SK-N-SH (cell line): ENCODE results near the gene TAF5. TPM values are rescaled to one million over a fixed set of nuclear protein-coding genes. Genes with fewer than 3 reads are reported as not detected.

Experiments used
- CTCF ChIA-PET: fragments of 300-600, 350-600 bp; formaldehyde crosslinking; extraction: SDS; loops from one replicate; lab custom pipeline; 2021; lab: Yijun Ruan, JAX
- POLR2A ChIA-PET: fragments of 350-600 bp; sonication (Branson Sonifier 250); formaldehyde crosslinking; extraction: SDS; loops from one replicate; lab custom pipeline; 2020; ENCODE audit warnings: antibody characterized with exemption, inconsistent platforms; lab: Yijun Ruan, JAX
- DNase-seq: peaks from one replicate; pipeline ENCODE4 v3.0.0; 2012
- H2AFZ ChIP-seq: fragments of 200-600 bp; sonication (generic); 2 replicates; pipeline ENCODE4 v1.8.1; 2016; ENCODE audit warnings: antibody characterized with exemption, mild to moderate bottlenecking, low read depth
- H3F3A ChIP-seq: fragments of 200-600 bp; sonication (generic); replicated peaks from 2 replicates; pipeline ENCODE3; 2016; ENCODE audit warnings: antibody characterized with exemption, mild to moderate bottlenecking; ENCODE audit not compliant: insufficient read depth
- H3K27ac ChIP-seq, 2 experiments: fragments of 200-500 bp in 1 of 2; fragments of 200-600 bp in 1 of 2; sonication (Bioruptor generic) in 1 of 2; sonication (generic), shearing (Covaris generic) in 1 of 2; 2 replicates each; pipeline versions ENCODE4 v1.5.1 to v1.6.1; 2014 to 2016; ENCODE audit warnings: low read depth in 2 of 2, inconsistent platforms in 1 of 2, low read length in 1 of 2, mild to moderate bottlenecking in 1 of 2, mixed read lengths in 1 of 2
- H3K27me3 ChIP-seq: fragments of 200-600 bp; sonication (generic), shearing (Covaris generic); 2 replicates; pipeline ENCODE4 v1.6.1; 2016; ENCODE audit warnings: mixed run types; ENCODE audit not compliant: insufficient read depth
- H3K36me3 ChIP-seq, 2 experiments: fragments of 200-500 bp in 1 of 2; fragments of 200-600 bp in 1 of 2; sonication (Bioruptor generic) in 1 of 2; sonication (generic) in 1 of 2; replicated peaks in 1 of 2; 2 replicates each; pipeline versions ENCODE3 to v1.5.1; 2014 to 2016; ENCODE audit warnings: low read length in 1 of 2, mild to moderate bottlenecking in 1 of 2; ENCODE audit not compliant: insufficient read depth in 2 of 2, control insufficient read depth in 1 of 2
- H3K4me1 ChIP-seq, 2 experiments: fragments of 200-500 bp in 1 of 2; fragments of 200-600 bp in 1 of 2; sonication (Bioruptor generic) in 1 of 2; sonication (generic), shearing (Covaris generic) in 1 of 2; 2 replicates each; pipeline versions ENCODE4 v1.5.1 to v1.6.1; 2014 to 2016; ENCODE audit warnings: low read depth in 1 of 2, low read length in 1 of 2, mixed run types in 1 of 2; ENCODE audit not compliant: insufficient read depth in 2 of 2, control insufficient read depth in 1 of 2
- H3K4me2 ChIP-seq: fragments of 200-600 bp; sonication (generic), shearing (Covaris generic); 2 replicates; pipeline ENCODE4 v1.6.1; 2017; ENCODE audit warnings: mixed run types
- H3K4me3 ChIP-seq, 2 experiments: fragments of 200-500 bp in 1 of 2; fragments of 200-600 bp in 1 of 2; sonication (Bioruptor generic) in 1 of 2; sonication (generic), shearing (Covaris generic) in 1 of 2; 2 replicates each; pipeline versions ENCODE4 v1.5.1 to v1.8.1; 2014 to 2016; ENCODE audit warnings: low read depth in 2 of 2, inconsistent platforms in 1 of 2, low read length in 1 of 2, mild to moderate bottlenecking in 1 of 2, mixed read lengths in 1 of 2, moderate library complexity in 1 of 2
- H3K79me2 ChIP-seq: fragments of 200-600 bp; sonication (generic); 2 replicates; pipeline ENCODE4 v1.8.1; 2017; ENCODE audit warnings: mild to moderate bottlenecking; ENCODE audit not compliant: insufficient read depth
- H3K9ac ChIP-seq: fragments of 200-600 bp; sonication (generic); 2 replicates; pipeline ENCODE4 v1.6.1; 2017; ENCODE audit warnings: mixed run types
- H3K9me2 ChIP-seq: fragments of 200-600 bp; sonication (generic); 2 replicates; pipeline ENCODE4 v1.6.1; 2017; ENCODE audit warnings: mixed run types
- H3K9me3 ChIP-seq: fragments of 200-600 bp; sonication (generic); 2 replicates; pipeline ENCODE4 v1.6.1; 2017; ENCODE audit warnings: mixed run types, mild to moderate bottlenecking, moderate library complexity
- H4K20me1 ChIP-seq: fragments of 200-600 bp; sonication (generic); 2 replicates; pipeline ENCODE4 v1.6.1; 2017; ENCODE audit warnings: mild to moderate bottlenecking, mixed run types; ENCODE audit not compliant: insufficient read depth
- CHD2 ChIP-seq: fragments of 150-350 bp; IDR thresholded peaks from 2 replicates; pipeline ENCODE4 v1.6.1; 2018; ENCODE audit warnings: low read length; ENCODE audit not compliant: partially characterized antibody
- ELF1 ChIP-seq: IDR thresholded peaks from 2 replicates; pipeline ENCODE4 v1.4.0; 2012
- EP300 ChIP-seq, 2 experiments: IDR thresholded peaks; 2 replicates each; pipeline versions ENCODE4 v1.4.0 to v1.6.1; 2012; ENCODE audit warnings: borderline replicate concordance in 1 of 2, low read depth in 1 of 2, low read length in 1 of 2
- GABPA ChIP-seq: IDR thresholded peaks from 2 replicates; pipeline ENCODE4 v1.4.0; 2012; ENCODE audit warnings: low read depth, mild to moderate bottlenecking
- PBX3 ChIP-seq: IDR thresholded peaks from 2 replicates; pipeline ENCODE4; 2012
- POLR2AphosphoS5 ChIP-seq: IDR thresholded peaks from 2 replicates; pipeline ENCODE4 v1.6.1; 2012; ENCODE audit warnings: low read depth, low read length
- RAD21 ChIP-seq: IDR thresholded peaks from 2 replicates; pipeline ENCODE4 v1.6.1; 2012; ENCODE audit warnings: mild to moderate bottlenecking, low read length
- RXRA ChIP-seq: IDR thresholded peaks from 2 replicates; pipeline ENCODE4 v1.4.0; 2012; ENCODE audit warnings: low read depth, mild to moderate bottlenecking, borderline replicate concordance
- SIN3A ChIP-seq: IDR thresholded peaks from 2 replicates; pipeline ENCODE4 v1.6.1; 2012; ENCODE audit warnings: low read depth, mild to moderate bottlenecking, low read length, moderate library complexity, borderline replicate concordance
- TCF12 ChIP-seq: IDR thresholded peaks from 2 replicates; pipeline ENCODE4 v1.4.0; 2012
- YY1 ChIP-seq: IDR thresholded peaks from 2 replicates; pipeline ENCODE4 v1.4.0; 2012; ENCODE audit warnings: low read depth, mild to moderate bottlenecking
- WGBS: methylation state at CpG from one replicate; pipeline ENCODE4 v1.1.6; 2017; ENCODE audit warnings: low lambda C conversion rate; 5-methylcytosine and 5-hydroxymethylcytosine counted together
- polyA plus RNA-seq, 3 experiments: library from polyadenylated mRNA; depleted of rRNA; stranded (reverse); fragments of >200 nt; gene quantifications; 2 replicates each; pipeline ENCODE4 v1.2.3, GENCODE V29; 2012
- TF ChIP-seq, protein P1 (sequence below): fragments of 200-600 bp; sonication (generic); IDR thresholded peaks from 2 replicates; pipeline ENCODE4 v1.6.1; 2017; ENCODE audit warnings: antibody characterized with exemption, mild to moderate bottlenecking, moderate library complexity
- TF ChIP-seq, protein P2 (sequence below): IDR thresholded peaks from 2 replicates; pipeline ENCODE4 v1.6.1; 2012; ENCODE audit warnings: mild to moderate bottlenecking, low read depth, low read length, moderate library complexity
- TF ChIP-seq, protein P3 (sequence below): fragments of 150-350 bp; IDR thresholded peaks from 2 replicates; pipeline ENCODE4 v1.6.1; 2016; ENCODE audit warnings: mild to moderate bottlenecking, low read depth, low read length
- TF ChIP-seq, protein P4 (sequence below): IDR thresholded peaks from 2 replicates; pipeline ENCODE4 v1.4.0; 2012; ENCODE audit warnings: low read depth, borderline replicate concordance

Gene TAF5
- polyA plus RNA-seq, 1 of the 3 experiments (the other 2 are of a cell fraction): 1.3 TPM

DNA sequence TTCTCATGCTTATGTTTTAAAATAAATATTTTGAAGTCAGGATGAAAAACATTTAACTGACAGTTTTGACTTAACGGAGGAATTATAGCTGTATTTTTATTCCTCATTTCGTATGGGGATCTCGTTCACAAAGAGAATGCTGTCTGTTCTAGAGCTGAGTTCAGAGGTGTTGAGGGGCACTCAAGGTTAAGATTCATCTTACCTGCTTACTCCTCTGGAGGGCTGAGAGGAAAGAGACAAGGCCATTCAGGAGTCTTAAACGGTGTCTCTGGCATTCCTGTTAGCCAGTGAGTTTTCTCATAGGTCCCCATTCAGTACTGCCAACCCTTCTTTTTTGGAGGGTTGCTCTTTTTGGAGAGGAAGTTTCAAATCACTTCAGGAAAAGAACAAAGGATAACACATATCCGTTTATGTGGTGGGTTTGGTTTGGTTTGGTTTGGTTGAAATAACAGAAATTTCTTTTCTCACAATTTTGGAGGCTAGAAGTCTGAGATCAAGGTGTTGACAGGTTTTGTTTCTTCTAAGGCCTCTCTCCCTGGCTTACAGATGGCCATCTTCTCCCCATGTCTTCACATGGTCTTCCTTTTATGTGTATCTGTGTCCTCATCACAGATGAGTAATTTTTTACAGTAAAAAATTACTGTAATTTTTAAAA, 61.3 kb downstream of the TAF5 start:
- H3K36me3 ChIP-seq: peaks cover 76 to 79% of the 10 kb centered on the region in 2 experiments
- H3K9me2 ChIP-seq: no peaks in the 10 kb centered on the region
- POLR2A ChIA-PET: no interaction called here

GRCh38 chr10:103429647-103430046, 61.9 kb downstream of the TAF5 start:
- POLR2A ChIA-PET: no interaction called here
- Histone ChIP-seq H3K27ac (no peak overlapping the region), H3K4me2 (no peak overlapping the region), H3K4me1 (no peaks in the 10 kb centered on the region), H3K79me2 (no peaks in the 10 kb centered on the region), H3K36me3 (peaks cover 75 to 76% of the 10 kb centered on the region in 2 experiments), H3K9ac (no peak overlapping the region), H3F3A (no peaks in the 10 kb centered on the region), H3K9me2 (no peaks in the 10 kb centered on the region), H3K9me3 (no peaks in the 10 kb centered on the region), H2AFZ (no peak overlapping the region), H4K20me1 (no peaks in the 10 kb centered on the region), H3K27me3 (no peaks in the 10 kb centered on the region), H3K4me3 (no peak overlapping the region)
- DNase-seq: no peak
- CTCF ChIA-PET: no interaction called here
- 97% methylated on average over 5 of the region's 5 CpGs for WGBS
- TF ChIP-seq, protein P1, sequence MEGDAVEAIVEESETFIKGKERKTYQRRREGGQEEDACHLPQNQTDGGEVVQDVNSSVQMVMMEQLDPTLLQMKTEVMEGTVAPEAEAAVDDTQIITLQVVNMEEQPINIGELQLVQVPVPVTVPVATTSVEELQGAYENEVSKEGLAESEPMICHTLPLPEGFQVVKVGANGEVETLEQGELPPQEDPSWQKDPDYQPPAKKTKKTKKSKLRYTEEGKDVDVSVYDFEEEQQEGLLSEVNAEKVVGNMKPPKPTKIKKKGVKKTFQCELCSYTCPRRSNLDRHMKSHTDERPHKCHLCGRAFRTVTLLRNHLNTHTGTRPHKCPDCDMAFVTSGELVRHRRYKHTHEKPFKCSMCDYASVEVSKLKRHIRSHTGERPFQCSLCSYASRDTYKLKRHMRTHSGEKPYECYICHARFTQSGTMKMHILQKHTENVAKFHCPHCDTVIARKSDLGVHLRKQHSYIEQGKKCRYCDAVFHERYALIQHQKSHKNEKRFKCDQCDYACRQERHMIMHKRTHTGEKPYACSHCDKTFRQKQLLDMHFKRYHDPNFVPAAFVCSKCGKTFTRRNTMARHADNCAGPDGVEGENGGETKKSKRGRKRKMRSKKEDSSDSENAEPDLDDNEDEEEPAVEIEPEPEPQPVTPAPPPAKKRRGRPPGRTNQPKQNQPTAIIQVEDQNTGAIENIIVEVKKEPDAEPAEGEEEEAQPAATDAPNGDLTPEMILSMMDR: no peak
- TF ChIP-seq, protein P2, sequence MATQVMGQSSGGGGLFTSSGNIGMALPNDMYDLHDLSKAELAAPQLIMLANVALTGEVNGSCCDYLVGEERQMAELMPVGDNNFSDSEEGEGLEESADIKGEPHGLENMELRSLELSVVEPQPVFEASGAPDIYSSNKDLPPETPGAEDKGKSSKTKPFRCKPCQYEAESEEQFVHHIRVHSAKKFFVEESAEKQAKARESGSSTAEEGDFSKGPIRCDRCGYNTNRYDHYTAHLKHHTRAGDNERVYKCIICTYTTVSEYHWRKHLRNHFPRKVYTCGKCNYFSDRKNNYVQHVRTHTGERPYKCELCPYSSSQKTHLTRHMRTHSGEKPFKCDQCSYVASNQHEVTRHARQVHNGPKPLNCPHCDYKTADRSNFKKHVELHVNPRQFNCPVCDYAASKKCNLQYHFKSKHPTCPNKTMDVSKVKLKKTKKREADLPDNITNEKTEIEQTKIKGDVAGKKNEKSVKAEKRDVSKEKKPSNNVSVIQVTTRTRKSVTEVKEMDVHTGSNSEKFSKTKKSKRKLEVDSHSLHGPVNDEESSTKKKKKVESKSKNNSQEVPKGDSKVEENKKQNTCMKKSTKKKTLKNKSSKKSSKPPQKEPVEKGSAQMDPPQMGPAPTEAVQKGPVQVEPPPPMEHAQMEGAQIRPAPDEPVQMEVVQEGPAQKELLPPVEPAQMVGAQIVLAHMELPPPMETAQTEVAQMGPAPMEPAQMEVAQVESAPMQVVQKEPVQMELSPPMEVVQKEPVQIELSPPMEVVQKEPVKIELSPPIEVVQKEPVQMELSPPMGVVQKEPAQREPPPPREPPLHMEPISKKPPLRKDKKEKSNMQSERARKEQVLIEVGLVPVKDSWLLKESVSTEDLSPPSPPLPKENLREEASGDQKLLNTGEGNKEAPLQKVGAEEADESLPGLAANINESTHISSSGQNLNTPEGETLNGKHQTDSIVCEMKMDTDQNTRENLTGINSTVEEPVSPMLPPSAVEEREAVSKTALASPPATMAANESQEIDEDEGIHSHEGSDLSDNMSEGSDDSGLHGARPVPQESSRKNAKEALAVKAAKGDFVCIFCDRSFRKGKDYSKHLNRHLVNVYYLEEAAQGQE: no peak
- no peak for TF ChIP-seq CHD2
- no peak for TF ChIP-seq RAD21
- TF ChIP-seq, protein P3, sequence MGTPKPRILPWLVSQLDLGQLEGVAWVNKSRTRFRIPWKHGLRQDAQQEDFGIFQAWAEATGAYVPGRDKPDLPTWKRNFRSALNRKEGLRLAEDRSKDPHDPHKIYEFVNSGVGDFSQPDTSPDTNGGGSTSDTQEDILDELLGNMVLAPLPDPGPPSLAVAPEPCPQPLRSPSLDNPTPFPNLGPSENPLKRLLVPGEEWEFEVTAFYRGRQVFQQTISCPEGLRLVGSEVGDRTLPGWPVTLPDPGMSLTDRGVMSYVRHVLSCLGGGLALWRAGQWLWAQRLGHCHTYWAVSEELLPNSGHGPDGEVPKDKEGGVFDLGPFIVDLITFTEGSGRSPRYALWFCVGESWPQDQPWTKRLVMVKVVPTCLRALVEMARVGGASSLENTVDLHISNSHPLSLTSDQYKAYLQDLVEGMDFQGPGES: no peak
- TF ChIP-seq, protein P4, sequence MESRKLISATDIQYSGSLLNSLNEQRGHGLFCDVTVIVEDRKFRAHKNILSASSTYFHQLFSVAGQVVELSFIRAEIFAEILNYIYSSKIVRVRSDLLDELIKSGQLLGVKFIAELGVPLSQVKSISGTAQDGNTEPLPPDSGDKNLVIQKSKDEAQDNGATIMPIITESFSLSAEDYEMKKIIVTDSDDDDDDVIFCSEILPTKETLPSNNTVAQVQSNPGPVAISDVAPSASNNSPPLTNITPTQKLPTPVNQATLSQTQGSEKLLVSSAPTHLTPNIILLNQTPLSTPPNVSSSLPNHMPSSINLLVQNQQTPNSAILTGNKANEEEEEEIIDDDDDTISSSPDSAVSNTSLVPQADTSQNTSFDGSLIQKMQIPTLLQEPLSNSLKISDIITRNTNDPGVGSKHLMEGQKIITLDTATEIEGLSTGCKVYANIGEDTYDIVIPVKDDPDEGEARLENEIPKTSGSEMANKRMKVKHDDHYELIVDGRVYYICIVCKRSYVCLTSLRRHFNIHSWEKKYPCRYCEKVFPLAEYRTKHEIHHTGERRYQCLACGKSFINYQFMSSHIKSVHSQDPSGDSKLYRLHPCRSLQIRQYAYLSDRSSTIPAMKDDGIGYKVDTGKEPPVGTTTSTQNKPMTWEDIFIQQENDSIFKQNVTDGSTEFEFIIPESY: no peak
- no peak for TF ChIP-seq YY1
- TF ChIP-seq ELF1: no peak
- no peak for TF ChIP-seq PBX3

More for the DNA sequence above, 61.3 kb downstream of the TAF5 start:
- H3K27ac ChIP-seq: no peak overlapping the region
- no peak overlapping the region for H2AFZ ChIP-seq
- H3K4me1 ChIP-seq: no peaks in the 10 kb centered on the region
- H3K4me2 ChIP-seq: no peak overlapping the region
- no peak overlapping the region for H3K4me3 ChIP-seq
- WGBS: 84% methylated on average over 5 of the region's 5 CpGs
- TF ChIP-seq RXRA (no peak), EP300 (IDR thresholded peaks at IDR 0.05; ENCODE audit: borderline replicate concordance in 1 of 2, low read depth in 1 of 2, low read length in 1 of 2) (no peak), TCF12 (no peak), SIN3A (no peak), GABPA (no peak), POLR2AphosphoS5 (no peak)
- TF ChIP-seq, protein P1: no peak
- TF ChIP-seq, all 33 proteins: peak for 0
- H3K9me3 ChIP-seq: no peaks in the 10 kb centered on the region
- H3F3A ChIP-seq: no peaks in the 10 kb centered on the region
- H3K9ac ChIP-seq: no peak overlapping the region
- no peaks in the 10 kb centered on the region for H3K27me3 ChIP-seq
- DNase-seq: no peak
- H3K79me2 ChIP-seq: no peaks in the 10 kb centered on the region
- CTCF ChIA-PET: interaction anchor here (3.5 kb wide), 1 partner anchor 56 kb away, joined by 12 read pairs; no protein-coding TSS in a partner anchor
- no peaks in the 10 kb centered on the region for H4K20me1 ChIP-seq
